Activated CD4-positive, alpha-beta T cell treated with anti-CD3 and anti-CD28 coated beads, Interleukin-2, amount 50 U/mL, for 1 hour (primary cell): ENCODE measurements around the gene TRIP6.

ENCODE experiments used
- DNase-seq: peaks from one replicate; pipeline ENCODE4 v3.0.0-alpha.2; 2020

The TRIP6 gene, protein sequence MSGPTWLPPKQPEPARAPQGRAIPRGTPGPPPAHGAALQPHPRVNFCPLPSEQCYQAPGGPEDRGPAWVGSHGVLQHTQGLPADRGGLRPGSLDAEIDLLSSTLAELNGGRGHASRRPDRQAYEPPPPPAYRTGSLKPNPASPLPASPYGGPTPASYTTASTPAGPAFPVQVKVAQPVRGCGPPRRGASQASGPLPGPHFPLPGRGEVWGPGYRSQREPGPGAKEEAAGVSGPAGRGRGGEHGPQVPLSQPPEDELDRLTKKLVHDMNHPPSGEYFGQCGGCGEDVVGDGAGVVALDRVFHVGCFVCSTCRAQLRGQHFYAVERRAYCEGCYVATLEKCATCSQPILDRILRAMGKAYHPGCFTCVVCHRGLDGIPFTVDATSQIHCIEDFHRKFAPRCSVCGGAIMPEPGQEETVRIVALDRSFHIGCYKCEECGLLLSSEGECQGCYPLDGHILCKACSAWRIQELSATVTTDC

DNA sequence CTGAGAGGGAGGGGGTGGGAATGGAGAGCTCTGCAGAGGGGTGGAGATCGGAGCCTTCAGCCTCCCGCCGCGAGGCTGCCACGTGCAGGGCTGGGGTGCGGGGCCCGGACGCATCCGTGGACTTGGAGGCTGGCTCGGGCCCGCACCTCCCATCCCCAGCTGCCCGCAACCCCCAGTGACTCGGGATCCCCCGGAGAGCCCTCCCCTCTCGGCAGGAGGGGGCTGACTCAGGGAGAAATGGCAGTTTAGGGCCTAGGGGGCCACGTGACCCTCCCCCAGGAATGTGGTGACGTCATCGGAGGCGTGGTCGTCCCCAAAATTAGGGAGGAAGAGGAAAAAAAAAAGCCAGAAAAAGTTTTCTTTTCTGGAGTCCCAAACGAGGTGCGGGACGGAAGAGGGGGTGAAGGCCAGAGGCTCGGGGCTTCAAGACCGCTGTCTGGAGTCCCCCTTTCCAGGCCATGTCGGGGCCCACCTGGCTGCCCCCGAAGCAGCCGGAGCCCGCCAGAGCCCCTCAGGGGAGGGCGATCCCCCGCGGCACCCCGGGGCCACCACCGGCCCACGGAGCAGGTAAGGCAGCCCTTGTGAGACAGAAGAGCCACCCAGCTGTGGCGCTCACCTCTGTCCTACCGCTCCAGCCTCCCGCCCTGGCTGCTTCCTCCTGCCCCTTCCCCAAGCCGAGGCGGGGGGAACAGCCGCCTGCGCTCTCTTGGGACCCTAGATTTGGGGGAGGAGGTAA lies at the start of gene TRIP6:
TSS of gene TRIP6 (plus strand) at position 348 of the 736 bp plus-strand sequence. CDS start at position 459, 111 bp downstream.
- DNase-seq, result no peak

DNA sequence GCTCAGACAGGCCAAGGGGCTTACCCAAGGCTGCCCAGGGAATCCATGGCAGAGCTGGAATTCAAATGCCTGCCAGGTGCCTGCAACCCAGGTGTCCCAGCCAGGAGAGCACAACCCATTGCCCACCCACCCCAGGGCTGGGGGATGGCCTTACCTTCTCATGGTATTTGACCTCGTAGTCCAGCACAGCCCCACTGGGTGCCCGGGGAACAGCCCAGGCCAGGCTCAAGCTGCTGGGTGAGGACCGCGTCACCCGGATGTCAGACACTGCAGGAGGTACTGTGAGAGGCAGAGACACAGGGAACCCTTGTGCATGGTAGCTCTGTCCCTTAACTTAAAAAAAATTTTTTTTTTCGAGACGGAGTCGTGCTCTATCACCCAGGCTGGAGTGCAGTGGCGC lies 48.8 kb upstream of the TRIP6 start:
- DNase-seq, result no peak

DNA sequence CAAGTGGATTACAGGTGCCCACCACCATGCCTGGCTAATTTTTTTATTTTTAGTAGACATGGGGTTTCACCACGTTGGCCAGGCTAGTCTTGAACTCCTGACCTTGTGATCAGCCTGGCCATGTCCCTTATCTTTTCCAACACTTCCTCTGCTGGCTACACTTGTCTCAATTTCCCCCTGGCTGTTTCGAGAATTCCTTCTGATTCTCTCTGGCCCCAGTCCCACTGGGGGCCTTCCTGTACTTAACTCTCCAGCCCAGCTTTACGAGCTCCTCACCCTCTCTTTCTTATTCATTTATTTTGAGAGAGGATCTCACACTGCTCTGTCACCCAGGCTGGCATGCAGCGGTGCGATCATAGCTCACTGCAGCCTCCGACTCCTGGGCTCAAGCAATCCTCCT lies 48.4 kb upstream of the TRIP6 start:
- no peak for DNase-seq

DNA sequence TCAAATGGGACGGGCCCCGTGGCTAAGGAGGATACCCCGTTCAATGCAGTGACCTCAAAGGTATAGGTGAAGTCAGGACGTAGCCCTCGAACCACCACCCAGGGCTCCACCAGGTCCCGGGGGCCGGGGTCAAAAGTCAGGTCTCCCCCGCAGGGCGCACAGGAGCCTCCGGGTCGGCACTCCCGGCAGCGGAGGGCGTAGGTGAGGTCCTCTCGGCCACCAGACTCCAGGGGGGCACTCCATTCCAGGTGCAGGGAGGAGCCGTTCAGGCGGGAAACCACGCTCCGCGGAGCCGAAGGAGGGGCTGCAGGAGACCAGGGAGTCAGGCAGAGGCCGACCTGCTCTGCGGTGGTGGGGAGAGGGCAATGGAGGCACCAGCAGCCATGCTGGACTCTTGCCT lies 47.6 kb upstream of the TRIP6 start:
- no peak for DNase-seq

DNA sequence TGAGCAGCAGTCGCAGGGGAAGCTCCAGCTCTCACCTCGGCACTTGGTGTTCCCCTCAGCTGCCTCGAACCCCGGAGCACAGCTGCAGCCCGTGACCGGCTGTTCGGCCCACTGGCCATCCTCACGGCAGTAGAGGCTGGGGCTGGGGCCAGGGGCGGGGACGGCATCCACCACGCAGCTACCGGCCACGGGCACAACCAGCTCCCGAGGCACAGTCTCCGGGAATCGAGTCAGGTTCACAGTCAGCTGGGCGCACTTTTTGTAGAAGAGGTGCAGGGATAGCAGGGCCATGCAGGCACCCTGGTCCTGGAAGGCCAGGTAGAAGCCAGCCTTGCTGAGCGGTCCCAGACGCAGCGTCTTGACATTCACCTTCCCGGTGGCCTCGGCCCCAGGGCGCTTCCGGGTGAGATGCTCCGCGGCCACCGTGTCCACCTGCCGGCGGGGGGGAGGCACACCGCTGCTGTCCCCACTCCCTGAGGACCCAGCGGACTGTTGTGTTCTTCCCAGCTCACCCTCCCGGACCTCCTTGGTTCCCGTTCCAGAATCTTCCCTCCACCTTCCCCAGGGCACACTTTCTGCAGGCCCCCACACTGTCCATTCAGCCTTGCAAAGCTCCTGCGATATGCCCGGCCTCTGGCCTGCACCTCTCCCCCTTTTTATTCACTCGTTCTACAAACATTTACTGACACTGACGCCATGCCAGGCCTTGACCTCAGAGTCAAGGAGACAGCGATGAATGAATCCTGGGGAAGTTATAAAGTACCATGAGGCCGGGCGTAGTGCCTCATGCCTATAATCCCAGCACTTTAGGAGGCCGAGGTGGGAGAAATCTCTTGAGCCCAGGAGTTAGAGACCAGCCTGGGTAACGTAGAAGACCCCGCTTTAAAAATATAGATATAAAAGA lies 44.7 kb upstream of the TRIP6 start:
- no peak for DNase-seq

DNA sequence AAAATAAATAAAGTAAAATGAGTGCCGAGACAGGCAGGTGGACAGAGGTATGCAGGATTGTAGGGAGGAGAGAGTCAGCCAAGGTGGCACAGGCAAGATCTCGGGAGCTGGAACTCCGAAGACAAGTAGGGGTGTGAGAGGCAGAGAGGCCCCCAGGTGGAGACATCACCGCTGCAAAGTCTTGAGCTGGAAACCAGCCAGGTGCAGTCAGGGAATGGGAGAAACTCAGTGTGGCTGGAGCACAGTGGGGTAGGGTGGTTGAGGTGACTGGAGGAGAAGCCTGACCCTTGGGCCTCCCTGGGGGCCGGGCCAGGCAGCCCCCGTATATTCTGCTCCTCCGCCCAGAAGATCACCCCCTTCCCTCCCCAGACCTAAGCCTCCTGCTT lies 44.1 kb upstream of the TRIP6 start:
- DNase-seq, result no peak

DNA sequence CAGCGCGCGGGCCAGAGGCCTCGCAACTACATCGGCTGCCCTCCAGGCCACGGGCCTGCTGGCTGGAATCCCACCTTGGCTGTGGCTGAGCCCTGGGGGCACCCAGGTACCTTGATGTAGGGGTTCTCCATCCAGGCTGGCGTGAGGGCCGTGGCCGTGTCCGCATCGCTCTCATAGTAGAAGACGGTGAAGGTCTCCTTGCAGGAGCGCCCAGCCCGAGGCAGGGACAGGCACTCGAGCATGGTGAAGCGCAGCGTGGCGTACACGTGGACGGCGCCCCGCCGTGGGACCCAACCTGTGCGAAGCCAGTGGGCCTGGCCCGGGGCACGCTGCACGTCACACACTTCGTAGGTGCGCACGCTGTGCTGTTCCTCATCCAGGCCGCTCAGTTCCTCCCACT lies 43.7 kb upstream of the TRIP6 start:
- no peak for DNase-seq

DNA sequence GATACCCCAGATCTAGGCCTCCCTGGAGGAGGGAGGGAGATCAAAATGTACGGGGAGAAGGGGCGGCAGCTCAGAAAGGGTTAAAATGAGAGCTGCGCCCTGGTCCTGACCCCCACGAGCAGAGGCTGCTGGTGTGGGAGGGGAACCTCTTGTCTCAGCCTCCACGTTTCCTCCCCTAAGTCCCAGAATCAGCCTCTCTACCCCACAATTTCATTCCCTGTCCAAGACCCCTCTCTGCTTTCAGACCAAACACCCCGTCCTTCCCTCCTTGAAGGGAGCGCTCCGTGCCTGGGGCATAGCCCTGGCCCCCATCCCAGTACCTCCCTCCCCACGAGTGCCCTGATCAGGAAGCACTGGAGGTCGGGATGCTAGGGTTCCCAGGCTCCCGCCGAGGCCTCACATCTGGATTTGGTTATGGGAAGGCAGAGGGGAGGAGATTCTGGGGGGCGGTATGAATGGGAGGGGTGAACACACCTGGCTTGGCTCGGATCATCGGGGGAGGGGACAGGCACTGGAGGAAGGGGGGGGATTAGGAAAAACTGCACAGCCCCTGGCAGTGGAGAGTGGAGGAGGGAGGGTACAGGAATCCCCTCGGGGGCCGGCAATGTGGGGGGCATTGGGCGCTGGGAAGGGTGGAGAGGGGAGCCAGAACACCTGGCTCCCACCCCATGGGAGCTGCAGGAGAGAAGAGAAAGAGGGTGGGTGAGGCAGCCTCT lies 42.5 kb upstream of the TRIP6 start:
- no peak for DNase-seq

DNA sequence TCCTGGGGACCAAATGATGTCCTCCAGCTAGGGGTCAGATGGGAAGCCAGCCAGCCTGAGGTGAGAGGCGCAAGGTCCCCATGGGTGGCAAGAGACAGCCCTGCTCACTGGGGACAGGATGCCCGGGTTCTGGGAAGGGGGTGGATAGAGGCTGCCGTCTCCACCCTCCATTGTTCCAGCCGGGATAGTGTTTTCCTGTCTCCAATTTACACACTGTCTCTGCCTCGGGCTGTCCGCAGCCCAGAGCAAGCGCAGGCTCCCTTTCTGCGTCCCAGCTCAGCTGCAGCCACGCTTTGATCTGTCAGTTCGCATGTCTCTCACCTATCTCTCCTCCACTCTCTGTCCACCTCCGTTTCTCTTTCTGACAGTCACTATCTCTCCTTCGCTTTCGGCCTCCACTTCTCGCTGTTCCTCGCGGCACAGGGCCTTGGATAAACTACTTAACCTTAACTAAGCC lies 41.9 kb upstream of the TRIP6 start:
- DNase-seq, result no peak

DNA sequence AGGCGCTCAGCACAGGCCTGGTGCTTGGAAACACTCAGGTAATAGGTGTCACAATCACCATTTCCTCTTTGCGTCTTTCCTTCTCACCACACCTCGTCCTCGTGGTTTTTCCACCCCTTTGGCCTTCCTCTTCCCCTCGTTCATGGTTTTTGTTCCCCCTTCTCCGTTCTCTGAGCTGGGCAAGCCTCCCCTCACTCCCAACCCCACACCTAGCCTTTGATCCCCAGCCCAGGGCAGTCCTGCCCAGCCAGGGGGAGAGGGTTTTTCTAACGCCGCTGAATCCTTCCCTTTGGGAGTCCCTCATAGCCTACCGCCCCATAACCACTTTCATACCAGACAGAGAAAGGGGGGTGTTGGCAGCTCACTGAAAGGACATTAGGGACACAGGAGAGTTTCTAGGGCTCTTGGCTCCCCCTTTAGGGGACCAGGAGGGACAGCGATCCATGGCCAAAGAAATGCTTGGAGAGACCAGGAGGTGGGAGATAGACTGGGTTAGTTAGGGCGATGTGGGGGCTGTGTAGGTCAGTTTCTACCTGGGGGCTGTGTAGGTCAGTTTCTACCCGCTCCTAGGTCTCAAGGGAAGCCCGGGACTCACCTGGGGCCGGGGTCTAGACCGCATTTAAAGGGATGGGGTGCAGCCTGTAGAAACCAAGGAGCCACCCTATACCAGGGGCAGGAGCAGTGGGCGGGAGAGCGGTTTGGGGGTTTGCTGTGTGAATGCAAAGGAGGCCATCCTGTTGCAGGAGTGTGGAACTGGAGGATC lies 41.3 kb upstream of the TRIP6 start:
- DNase-seq, result no peak

DNA sequence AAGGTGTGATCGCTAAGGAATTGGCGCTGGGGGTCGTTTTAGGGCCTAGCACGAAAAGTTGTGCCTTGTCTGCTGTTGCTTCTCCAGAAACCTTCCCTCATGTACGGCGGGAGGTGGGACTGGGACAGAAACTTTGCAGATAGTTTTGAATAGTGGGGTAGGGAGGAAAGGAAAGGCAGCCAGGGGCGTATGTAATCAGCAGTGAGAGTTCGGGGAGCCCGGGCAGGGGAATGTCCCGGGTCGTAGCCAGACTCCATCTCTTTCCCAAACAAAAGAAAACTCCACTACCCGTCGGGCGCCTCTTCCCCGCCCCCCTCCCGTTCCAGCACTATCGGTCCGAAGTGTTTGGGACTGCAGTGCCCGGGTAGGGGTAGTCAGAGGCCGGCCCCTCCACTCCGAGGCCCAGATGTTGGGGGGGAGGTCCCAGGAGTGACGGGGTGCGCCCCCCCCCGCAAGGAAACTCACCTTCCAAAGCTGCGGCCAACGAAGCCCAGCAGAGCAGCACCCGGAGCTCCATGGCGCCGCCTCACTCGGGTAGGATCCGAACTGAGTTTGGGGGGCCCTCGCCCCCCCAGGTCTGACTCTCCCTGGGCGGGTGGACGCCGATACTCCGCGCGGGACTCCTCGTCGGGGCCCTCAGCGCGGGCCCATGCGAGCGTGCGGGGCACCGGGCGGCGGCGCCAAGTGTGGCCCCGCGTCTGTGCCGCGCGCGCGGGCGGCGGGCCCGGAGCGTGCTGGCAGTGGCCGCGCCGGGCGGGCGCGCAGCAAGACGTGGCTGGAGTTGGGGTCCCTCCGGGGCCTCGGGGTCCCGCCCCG lies 40.5 kb upstream of the TRIP6 start:
- DNase-seq, result no peak

DNA sequence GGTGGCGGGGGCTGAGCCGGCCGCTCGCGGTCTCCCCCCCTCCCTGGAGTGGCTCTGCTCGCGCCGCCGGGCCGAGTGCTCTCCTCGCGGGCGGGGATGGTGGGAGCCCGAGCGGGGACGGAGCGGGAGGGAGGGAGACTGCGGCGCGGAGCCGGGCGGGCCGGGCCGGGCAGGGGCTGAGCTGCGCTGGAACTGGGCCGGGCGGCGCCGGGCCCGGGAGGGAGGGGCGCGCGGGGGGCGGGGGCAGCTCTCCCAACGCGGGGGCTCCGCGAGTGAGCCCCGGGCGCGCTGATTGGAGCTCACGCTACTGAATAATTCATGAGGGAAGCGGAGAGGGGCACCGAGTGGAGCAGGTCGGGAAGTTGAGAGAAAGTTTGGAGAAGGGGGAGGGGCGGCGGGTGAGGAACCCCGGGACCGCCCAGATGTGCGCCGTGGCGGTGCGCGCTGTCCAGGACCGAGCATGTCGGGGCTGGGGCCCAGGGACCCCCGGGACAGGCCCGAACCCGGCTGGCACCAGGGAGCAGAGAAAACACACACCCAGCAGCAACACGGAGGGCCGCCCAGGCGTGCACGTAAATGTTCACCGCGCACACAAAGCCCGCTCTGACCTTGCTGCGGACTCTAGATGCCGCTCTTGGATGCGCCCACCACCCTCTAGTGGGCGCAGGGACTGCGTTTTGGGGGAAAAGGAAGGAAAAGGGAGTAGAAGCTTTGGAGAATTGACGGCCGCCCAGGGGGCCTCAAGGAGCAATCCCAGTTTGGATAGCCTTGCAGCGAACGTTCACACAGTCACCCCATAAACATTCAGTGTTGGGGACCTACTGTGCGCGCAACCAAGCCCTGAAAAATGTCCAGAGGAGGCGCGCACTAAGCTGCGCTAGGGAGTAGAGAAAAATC lies 39.6 kb upstream of the TRIP6 start, which contains the start of gene EPHB4:
TSS of gene EPHB4 (minus strand) at position 194 of the 897 bp plus-strand sequence. CDS start 493 bp downstream, outside the sequence.
- no peak for DNase-seq

DNA sequence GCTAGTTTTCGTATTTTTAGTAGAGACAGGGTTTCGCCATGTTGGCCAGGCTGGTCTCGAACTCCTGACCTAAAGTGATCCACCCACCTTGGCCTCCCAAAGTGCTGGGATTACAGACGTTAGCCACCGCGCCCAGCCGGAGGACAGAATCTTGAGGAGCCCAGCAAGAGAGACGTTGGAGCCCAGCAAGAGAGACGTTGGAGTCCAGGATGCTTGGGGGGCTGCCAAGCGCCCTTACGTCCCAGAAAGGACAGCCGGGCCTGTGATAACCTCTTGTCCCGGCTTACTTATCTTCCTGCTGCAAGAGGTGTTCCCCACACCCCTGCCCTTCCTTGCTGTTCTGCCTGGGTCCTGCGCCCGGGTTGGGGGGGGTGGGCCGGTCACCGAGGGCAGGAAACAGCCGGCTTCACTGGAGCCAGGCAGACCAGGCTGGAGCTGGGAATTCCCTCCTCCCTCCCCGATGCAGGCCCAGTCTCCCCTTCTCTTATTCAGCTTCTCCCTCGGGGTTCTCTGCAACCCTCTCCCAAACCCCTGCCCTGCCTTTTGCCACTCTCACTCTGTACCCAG lies 38.0 kb upstream of the TRIP6 start:
- no peak for DNase-seq

DNA sequence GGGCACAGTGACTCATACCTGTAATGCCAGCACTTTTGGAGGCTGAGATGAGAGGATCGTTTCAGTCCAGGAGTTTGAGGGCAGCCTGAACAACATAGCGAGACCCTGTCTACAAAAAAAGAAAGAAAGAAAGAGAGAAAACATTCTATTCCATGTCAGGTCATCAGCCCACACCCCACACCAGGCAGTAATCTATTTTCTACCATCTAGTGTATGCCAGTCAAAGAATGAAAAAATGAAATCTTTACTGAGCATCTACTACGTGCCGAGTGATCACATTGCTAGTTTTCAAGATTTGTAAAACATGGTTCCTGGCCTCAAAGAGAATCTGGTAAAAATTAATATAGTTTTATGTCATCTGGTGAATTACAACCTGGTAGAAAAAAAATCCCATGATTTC lies 36.8 kb upstream of the TRIP6 start:
- no peak for DNase-seq

DNA sequence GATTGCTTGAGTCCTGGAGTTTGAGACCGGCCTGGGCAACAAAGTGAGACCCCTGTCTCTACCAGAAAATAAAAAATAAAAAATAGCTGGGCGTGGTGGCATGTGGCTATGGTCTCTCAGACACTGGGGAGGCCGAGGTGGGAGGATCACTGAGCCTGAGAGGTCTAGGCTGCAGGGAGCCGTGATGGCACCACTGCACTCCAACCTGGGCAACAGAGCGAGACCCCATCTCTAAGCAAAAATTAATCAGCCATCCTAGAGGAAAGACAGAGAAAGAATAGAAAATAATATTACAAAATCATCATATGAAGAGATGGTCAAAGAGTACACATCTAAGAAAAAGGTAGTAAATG lies 34.9 kb upstream of the TRIP6 start:
- DNase-seq, result no peak

DNA sequence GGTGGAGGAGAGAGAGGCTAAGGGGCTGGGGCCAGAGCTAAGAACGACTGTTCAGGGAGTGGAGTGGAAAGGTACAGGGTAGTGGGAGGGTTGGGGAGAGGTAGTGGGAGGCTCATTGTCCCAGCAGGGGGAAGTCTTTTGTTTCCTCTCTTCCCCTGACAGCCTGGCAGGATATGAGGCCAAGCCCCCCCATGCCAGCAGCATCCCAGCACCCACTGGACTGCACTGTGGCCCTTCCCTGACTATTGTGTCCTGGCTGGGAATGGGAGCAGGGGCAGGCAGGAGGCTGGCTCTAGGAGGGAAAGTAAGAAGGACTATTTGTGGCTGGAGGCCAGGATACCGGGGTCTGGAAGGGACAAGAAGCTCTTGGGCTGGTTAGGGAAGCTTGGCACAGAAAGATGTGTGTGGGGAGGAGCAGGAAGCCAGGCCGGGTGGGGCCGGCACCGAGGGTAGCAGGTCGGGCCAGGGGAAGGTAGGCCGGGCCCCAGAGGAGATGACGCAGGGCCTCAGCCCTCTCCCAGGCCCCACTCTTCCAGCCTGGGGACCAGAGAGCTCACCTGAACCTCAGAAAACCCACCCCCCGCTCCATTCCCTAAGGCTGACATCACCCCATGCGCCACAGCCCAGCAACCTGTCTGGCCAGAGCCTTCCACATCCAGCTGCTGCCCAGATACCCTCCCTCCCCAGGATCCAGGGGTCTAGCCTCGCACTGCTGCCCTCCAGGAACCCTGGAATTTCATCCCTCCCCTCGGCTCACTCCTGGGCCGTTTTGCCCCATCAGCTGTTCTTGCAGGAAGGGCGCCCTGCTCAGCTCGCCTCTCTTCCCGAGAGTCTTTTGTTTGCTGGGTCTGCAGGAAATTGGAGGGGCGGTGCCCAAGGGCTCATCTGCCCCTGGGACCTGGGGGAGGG lies 31.0 kb upstream of the TRIP6 start:
- DNase-seq, result no peak

DNA sequence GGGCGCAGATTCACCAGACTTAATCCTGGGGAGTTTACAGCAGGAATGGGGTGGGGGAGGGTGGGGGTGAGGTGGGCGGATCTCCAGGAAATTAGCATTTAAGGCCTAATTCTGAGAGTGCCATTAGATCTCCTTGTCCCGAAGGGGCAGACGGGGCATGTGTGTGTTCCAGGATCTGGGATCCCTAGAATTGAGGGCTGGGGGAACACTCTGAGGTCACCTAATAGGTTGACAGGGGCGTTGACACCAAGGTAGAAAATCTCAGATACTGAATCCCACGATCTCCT lies 30.4 kb upstream of the TRIP6 start:
- DNase-seq, result no peak

DNA sequence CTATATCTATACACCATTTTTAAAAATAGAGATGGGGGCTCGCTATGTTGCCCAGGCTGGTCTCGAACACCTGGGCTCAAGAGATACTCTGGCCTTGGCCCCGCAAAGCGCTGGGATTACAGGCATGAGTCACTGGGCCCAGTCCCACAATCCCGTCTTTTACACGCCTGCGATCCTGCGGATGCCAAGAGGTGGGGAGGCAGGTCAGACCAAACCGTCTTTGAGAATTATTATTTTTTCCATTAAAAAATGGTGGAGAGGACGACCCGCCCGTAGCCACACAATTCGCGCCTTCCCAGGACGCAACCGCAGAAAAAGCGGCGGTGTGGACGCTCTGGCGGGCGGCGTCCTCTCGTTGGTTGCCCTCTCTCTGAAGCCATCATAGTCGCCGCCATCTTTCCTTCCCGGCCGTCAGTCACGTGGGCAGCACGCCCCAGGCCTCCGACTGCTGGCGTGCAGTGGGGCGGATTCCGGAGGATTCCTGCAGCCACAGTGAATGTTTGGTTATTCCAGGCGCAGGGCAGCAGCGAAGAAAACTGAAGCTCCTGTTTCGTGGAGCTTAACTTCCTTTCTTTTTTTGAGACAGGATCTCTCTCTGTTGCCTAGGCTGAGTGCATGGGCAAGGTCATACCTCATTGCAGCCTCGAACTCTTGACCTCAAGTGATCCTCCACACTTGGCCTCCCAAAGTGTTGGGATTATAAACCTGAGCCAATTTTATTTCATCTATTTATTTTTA lies 29.9 kb upstream of the TRIP6 start:
- DNase-seq, result peak; percentile 73
